PFSK-1 (cell line): Measurements from ENCODE around the gene CSNK1G1.

Source experiments
- POLR2AphosphoS5 ChIP-seq: IDR thresholded peaks from 2 replicates; pipeline ENCODE4 v1.6.1; 2012; ENCODE audit warnings: low read depth, mild to moderate bottlenecking, control low read depth, low read length, moderate library complexity
- TAF1 ChIP-seq: IDR thresholded peaks from 2 replicates; pipeline ENCODE4 v1.6.1; 2012; ENCODE audit warnings: low read length, control low read depth, borderline replicate concordance; ENCODE audit not compliant: insufficient read depth

GRCh38 chr15:64209680-64210334 is 146.2 kb downstream of the CSNK1G1 start:
- TF ChIP-seq POLR2AphosphoS5 (no peak), TAF1 (no peak)
